Activated T-cell treated with anti-CD3 and anti-CD28 coated beads for 24 hours (primary cell): ENCODE results near the gene PSMB5.
A peak's percentile ranks its signal among the peaks of the same experiment; 100 is the strongest.

Experiments
- DNase-seq: peaks from one replicate; pipeline ENCODE4 v3.0.0-alpha.2; 2020; ENCODE audit warnings: low read depth

PSMB5 gene

DNA sequence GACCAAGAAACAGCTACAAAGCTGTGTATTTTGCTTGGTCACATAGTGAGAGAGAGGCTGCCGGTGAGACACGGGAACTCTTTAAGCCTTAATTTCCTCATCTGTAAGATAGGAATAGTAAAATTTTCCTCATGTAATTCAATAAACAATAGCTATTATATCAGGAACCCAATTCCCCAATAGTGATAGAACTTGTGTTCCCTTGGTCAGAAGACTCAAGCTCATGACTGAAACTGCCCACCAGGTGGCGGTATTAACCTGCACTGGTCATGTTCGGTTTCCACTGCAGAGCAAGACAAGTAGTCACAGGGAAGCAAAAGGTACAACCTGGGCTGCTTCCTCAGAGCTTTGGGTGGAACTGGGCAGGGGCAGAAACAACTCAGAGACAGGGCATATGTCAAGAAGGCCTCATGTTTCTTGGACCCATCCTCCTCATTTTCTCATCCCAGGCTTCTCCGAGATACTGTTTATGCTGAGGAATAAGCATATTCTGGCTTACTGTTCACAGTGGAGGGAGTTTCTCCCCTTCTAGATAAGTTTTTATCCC, 48.1 kb downstream of the PSMB5 start:
- peak; percentile 84 for DNase-seq

DNA sequence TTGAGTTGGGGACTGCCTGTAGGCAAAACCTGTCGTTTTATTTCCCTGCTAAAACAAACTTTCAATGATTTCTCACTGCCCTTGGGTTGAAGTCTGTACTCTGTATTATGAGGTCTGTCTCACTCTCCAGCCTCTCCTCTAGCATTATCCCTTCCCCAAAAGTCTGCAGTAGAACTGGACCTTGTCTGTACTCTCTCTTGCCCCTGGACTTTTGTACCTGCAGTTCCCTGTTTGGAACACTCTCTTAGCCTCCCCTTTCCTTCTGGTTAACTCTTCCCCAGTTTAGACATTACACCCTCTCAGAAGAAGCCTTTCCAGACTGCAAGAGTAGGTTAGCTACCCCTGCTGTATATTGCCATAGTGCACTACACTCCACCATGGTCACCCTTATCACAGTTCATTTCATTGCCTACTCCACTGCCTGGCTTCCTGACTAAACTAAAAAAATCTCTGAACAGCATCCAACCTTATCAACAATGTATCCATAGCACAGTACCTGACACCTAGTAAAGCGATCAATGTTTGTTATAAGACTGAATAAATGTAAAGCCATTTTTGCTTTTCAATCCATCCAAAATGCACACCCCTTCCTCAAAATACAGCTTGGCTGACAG, 48.7 kb downstream of the PSMB5 start:
- DNase-seq = no peak

DNA sequence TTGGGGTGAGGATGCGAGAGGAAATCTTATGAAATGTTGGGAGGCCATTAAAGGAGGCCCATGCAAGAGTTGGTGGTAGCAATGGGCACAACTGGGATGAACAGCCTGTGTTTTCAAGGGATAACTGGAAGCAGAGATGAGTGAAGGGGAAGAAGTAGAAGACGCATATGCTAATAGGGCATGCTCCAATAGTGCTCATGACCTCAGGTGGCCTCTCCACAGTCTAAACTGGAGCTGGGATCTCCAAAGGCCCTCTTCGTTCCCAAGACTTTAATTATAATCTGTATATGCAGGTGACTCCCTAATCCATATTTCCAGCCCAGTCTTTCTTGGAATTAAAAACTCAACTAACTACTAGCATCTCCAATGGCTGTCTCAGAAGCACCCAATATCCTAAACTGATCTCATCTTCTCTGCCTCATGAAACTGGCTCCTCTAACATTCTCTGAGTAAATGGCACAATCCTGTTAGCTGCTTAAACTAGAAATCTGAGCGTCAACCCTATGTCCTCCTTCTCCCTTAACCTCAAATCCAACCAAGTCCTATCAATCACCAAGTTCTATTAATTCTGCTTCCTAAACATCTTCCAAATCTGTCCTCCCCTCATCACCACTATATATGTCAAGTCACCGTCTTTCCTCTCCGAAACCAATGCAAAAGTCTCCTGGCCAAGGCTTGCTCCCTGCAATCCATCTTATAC, 49.6 kb downstream of the PSMB5 start:
- DNase-seq = no peak

DNA sequence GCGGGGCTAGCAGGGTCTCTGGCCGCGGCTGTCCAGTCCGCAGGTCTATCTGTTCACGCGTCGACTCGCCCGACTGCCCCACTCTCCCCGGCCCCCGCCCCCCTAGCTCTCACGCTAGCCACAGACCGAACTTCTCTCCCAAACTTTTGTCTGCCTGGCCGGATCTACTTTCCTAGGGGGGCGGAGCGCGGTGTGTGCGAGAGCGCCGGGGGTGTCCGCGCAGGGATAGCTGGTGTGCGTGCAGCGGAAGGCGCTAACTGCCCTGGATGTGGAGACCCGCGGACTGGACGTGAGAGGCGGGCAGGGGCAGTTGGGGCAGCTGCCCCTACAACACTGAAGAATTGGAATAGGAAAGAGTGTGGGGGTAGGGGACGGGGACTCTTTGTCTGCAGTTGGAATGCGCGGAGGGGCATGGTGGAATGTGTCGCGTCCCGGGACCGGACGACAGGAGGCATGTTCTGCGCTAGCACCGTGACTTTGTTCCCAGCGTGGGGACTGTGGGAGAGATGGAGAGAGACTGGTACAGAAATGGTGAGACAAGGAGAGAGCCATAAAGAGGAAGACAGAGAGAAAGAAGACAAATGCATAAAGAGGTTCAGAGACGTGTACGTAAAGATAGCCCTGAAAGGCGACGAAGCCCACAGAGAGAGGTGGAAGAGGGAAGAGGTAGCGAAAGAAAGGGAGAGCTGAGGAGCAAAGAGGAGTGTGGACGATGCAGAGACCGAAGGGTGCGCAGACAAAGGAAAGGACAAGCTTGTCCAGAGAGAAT, 52.0 kb downstream of the PSMB5 start, which contains the start of gene AJUBA:
Gene AJUBA (minus strand): TSS at position 75 of the 769 bp plus-strand sequence. CDS start 285 bp downstream, outside the sequence.
- peak; percentile 73 for DNase-seq

DNA sequence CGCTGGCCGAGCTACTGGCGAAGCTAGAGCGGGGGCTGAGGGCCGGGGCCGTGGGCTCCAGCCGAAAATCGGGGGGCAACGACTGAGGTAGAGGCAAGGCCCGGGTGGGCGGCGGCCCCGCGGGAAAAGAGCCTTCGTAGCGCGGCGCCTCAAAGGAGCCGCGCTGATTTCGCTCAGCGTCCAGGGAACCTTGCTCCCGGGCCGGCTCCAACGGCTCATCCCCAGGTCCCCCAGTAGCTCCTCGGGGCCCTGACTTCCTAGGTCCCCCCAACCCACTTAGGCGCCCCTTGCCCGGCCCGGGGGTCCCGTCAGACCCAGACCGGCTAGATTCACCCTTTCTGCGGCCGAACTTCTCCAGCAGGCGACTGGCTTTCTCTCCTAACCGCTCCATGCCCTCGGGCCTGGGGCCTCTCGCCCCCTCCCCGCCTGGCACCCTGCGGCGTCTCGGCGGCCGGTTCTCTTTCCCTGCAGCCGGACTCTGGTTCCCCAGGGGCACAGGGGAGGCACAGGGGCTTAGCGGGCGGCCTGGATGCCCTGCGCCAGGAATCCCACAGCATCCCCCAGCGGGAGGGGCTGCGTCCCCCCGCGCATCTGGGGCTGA, 52.7 kb downstream of the PSMB5 start:
- no peak for DNase-seq

DNA sequence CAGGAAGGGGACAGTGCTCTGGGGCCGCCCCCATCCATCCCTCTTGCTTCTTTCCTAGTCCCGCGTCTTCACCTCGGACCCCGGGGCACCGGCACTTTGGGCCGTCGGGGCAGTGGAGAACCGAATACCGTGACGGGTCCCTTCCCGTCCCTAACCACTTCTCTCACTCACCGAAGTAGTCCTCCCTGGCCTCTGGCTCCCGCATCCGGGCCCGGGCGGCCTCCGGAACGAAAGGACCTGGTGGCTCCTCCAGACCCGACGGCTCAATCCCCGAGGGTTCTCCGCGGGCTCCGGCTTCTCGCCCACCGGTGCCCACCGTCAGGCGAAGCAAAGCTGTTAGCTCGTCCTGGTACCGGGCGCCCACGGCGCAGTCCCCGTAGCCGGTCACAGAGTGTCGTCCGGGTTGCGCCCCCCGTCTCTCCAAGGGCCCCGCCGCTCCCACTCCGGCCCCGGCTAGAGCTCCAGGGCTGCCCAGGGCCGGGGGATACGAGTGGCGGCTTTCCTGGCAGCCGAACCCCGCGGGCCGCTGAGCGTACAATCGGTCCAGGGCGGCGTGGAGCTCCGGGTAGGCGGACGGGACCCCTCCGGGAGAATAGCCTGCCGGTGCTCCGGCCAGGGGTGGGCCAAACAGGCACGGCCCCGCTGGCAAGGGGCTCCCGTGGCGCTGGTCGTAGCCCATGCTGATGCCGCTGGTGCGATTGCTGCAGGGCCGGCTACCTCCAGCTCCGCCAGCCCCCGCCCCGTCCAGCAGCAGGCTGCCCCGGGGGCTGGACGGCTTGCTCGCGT, 53.4 kb downstream of the PSMB5 start:
- no peak for DNase-seq

DNA sequence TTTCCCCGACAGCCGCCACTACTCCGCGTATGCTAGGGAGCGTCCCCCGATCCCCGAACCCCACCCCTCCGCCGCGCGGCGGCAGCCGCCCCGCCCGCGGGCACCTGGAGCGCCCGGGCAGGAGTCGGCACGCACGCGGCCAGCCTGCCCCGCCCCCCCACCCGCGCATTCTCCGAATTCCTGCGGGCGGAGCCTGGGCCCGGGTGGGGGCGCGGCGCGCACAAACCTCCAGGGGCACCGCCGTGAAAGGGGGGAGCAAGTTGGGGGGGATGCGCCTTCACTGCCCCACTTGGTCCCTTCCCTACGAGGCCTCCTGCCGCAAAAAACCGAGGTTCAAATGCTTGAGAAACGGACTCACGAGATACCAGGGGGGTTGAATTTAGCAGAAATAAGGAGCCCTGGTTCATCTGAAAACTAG, 54.0 kb downstream of the PSMB5 start:
- peak; percentile 20 for DNase-seq

DNA sequence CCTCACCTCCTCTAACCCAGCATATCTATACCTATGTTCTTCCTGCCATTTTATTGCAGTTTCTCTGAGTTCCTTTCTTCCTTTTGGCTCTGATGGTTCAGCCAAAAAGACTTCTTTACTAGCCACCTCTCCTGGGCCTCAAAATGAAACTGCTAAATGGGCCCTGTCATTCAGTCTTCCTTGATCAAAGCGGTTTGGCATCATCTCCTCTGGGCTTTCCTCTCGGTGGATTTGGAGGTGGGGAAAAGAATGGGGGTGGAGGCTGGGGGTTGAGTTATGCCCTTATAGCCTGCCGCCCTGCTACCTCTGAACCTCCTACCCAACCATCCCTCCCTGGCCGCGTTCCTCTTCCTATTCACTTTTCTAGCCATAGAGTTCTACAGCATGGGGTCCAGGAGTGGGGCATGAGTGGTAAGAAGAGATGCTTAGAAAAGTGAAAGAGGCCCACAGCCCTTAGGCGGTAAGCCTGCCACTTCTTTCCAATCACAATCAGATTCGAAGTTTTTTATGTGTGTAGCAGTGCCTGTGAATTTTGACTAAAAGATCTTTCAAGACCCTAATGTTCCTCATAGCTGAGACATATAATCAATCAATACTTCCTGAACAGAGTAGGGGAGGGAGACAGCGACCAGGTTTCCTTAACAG, 54.8 kb downstream of the PSMB5 start:
- no peak for DNase-seq

DNA sequence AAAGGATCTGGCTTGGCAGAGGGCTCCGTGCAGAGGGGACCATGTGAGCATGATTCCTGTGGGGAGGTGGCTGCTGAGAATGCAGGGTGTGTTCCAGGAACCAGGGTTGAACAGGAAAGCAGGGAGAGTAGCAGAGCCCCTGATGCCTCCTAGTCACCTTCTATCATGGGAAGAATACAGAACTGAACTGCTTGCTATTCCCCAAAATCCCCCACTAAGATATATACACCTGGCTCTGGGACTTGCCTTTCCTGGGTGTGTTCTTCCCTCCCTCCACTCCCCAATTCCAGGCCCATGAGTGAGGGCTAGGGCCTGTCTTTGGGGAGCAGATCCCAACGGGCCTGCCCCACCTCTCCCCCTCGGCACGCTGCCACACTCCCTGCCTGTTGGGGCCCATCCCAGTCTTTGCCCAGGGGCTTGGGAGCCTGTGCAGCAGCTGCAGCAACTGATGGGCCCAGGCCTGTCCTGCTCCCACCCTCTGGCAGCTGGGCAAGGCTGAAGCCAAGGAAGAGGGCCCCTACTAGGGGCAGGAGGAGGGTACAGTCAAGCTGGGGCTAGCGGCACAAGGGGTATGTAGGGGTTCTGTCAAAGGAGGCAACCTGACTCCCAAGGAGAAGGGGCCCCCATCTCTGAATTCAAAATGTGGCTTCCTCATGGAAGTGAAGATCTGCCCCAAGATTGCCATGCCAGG, 55.6 kb downstream of the PSMB5 start:
- no peak for DNase-seq

DNA sequence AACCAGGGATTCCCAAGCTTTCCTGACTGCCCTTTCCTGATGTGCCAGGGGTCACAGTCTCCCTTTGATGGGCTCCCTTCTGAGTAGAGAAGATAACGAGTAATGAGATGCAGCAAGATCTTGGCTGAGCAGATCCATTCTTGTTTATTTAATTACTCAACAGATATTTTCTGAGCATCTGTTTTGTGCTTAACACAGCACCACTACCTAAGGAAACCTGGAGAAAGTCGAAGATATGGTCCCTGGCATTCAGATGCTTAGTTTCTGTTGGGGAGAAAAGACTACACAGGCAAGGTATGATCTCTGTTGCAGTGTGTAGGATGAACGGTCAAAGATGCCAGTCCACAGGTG, 56.2 kb downstream of the PSMB5 start:
- no peak for DNase-seq

DNA sequence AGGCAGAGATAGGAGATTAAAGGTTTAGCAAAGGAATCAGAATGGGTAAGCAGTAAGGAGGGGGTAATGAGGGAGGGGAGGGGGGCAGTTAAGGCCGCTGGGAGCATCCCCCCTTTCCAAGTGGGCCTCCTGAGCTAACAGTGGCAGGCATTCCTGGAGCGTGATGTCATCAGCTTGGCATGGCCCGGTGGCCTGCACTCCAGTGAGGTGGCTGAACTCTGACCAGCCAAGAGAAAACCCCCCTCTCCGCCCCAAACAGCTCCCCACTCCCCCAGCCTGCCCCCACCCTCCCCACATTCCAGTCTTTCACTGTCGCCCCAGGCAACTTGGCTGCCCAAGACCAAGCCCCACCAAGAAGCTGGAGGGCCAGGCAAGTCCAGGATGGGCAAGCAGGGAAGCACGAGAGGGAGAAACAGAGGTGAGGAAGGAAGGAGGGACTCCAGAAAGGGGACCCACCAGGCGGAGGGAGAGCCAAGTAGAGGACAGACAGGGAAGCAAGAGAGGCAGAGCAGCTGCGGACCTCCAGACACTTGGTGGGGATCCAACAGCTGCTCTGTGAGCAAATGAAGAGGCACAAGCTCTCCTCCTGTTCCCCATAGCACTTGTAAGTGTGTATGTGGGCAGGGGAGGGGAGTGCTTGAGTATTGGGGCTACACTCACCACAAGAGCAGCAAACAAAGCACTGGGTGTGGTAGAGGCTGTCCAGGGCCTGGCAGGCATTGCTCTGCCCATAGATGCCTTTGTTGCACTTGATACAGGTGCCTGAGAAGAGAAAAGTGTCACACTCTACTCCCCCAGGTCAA, 56.8 kb downstream of the PSMB5 start:
- DNase-seq = no peak

DNA sequence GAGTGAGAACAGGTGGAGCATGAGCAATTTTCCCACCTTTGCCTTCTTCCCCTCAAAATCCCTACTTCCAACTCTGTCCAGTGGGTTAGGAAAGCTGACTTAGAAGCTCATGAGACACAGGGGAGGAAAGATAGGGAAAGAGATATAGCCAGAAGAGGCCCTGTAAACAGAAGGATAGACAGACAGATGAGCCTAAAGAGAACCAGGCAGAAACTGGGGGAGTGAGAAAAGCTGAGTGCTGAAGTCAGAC, 57.3 kb downstream of the PSMB5 start:
- no peak for DNase-seq

DNA sequence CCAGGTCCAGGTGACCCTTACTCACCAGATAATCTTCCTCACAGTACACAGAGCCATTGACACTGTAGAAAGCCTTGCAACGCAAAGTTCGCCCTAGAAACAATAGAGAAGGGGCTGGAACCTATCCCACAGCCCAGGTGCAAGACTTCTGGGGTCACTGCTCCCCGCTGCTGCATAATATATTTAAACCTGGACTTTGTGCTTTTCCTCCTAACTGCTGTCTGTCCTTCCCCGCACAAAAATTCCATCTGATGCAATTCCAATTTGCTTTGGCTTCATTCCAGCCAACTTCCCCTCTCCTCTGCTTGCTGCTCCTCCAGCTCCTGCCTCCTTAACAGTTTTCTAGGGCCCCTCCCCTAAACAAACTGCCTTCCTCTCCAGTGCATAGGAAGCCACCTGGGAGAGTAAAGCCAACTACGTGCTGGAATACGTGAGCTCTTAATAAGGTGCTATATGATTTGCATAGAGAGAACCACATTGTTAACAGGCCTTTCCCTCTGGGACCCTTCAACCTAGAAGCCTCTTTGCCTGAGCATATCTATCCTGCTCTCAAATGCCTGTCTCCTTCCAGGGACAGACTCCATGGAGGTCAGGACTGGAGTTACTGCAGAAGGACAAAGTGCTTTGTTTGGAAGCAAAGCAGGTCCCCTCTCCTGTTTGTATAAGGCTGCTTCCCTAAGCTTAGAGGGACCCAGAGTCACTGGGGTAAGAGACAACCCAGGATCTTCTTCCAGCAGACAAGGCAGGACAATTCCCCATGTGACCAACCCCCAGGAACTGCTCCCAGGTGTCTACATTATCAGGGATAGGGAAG, 57.9 kb downstream of the PSMB5 start:
- DNase-seq = no peak
